Panc1 (cell line): ENCODE data around the gene CBY1.

Experiments
- CTCF ChIP-seq: fragments of 450-650 bp; IDR thresholded peaks from 2 replicates; pipeline ENCODE4 v1.5.1; 2017; ENCODE audit warnings: mild to moderate bottlenecking
- POLR2AphosphoS5 ChIP-seq: IDR thresholded peaks from 2 replicates; pipeline ENCODE4 v1.6.1; 2012; ENCODE audit warnings: mild to moderate bottlenecking, low read depth, low read length, moderate library complexity
- SIN3A ChIP-seq: IDR thresholded peaks from 2 replicates; pipeline ENCODE4 v1.6.1; 2012; ENCODE audit warnings: low read depth, mild to moderate bottlenecking, low read length, moderate library complexity, borderline replicate concordance; ENCODE audit not compliant: insufficient read depth
- TCF7L2 ChIP-seq: IDR thresholded peaks from 2 replicates; pipeline ENCODE4 v1.6.1; 2011; ENCODE audit warnings: mild to moderate bottlenecking, low read depth, low read length, inconsistent platforms
- TF ChIP-seq, protein P1 (sequence below), 2 experiments: IDR thresholded peaks; 2 replicates each; pipeline ENCODE4 v1.6.1; 2011 to 2012; ENCODE audit warnings: low read depth in 2 of 2, control low read depth in 1 of 2, low read length in 1 of 2, mild to moderate bottlenecking in 1 of 2, moderate library complexity in 1 of 2; ENCODE audit not compliant: insufficient read depth in 1 of 2

DNA sequence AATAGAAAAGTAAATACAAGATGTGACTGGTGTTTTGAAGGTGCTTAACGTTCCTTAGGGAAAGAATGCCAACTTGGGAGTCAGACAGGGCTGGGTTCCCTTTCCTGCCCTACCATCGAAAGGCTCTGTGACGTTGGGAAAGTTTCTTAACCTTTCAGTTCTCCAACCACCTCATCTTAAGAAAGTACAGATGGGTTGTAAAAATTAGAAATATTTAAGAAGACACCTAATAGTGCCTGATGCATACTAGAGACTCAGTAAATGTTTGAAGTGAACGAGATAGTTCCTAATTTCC, 50.4 kb downstream of the CBY1 start:
- TF ChIP-seq CTCF (no peak), POLR2AphosphoS5 (no peak), SIN3A (no peak), TCF7L2 (no peak)
- TF ChIP-seq, protein P1, sequence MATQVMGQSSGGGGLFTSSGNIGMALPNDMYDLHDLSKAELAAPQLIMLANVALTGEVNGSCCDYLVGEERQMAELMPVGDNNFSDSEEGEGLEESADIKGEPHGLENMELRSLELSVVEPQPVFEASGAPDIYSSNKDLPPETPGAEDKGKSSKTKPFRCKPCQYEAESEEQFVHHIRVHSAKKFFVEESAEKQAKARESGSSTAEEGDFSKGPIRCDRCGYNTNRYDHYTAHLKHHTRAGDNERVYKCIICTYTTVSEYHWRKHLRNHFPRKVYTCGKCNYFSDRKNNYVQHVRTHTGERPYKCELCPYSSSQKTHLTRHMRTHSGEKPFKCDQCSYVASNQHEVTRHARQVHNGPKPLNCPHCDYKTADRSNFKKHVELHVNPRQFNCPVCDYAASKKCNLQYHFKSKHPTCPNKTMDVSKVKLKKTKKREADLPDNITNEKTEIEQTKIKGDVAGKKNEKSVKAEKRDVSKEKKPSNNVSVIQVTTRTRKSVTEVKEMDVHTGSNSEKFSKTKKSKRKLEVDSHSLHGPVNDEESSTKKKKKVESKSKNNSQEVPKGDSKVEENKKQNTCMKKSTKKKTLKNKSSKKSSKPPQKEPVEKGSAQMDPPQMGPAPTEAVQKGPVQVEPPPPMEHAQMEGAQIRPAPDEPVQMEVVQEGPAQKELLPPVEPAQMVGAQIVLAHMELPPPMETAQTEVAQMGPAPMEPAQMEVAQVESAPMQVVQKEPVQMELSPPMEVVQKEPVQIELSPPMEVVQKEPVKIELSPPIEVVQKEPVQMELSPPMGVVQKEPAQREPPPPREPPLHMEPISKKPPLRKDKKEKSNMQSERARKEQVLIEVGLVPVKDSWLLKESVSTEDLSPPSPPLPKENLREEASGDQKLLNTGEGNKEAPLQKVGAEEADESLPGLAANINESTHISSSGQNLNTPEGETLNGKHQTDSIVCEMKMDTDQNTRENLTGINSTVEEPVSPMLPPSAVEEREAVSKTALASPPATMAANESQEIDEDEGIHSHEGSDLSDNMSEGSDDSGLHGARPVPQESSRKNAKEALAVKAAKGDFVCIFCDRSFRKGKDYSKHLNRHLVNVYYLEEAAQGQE (IDR thresholded peaks at IDR 0.05; ENCODE audit: insufficient read depth in 1 of 2, low read depth in 2 of 2, low read length in 1 of 2): no peak
